BJ (cell line): ENCODE data around the gene EFCAB13. TPM values are rescaled to one million over a fixed set of nuclear protein-coding genes. Genes with fewer than 3 reads are reported as not detected.

Source experiments
- CTCF ChIA-PET: fragments of 350-600 bp; formaldehyde crosslinking; extraction: SDS; loops from one replicate; lab custom pipeline; 2021; ENCODE audit warnings: antibody characterized with exemption, inconsistent platforms; lab: Yijun Ruan, JAX
- POLR2A ChIA-PET: fragments of 300-600 bp; sonication (Branson Sonifier 250); formaldehyde crosslinking; extraction: SDS; loops from one replicate; lab custom pipeline; 2021; ENCODE audit warnings: antibody characterized with exemption; lab: Charles Lee
- DNase-seq: peaks from one replicate; pipeline ENCODE4 v3.0.0-alpha.2; 2011; ENCODE audit warnings: low read depth
- H3K27me3 ChIP-seq: 2 replicates; pipeline ENCODE4 v1.6.0; 2011; ENCODE audit warnings: low read length; ENCODE audit not compliant: control insufficient read depth, insufficient read depth
- H3K36me3 ChIP-seq: 2 replicates; pipeline ENCODE4 v1.5.1; 2011; ENCODE audit warnings: low read length; ENCODE audit not compliant: control insufficient read depth, insufficient read depth
- H3K4me3 ChIP-seq: 2 replicates; pipeline ENCODE4 v1.5.1; 2011; ENCODE audit warnings: low read depth, mild to moderate bottlenecking, control low read depth, low read length
- CTCF ChIP-seq: IDR thresholded peaks from 2 replicates; pipeline ENCODE4 v1.5.1; 2011; ENCODE audit warnings: low read depth, mild to moderate bottlenecking, control low read depth, inconsistent platforms, low read length, moderate library complexity; ENCODE audit not compliant: insufficient read depth
- polyA plus RNA-seq: library from polyadenylated mRNA; depleted of rRNA; stranded (reverse); fragments of >200 nt; gene quantifications from 2 replicates; pipeline ENCODE4 v1.2.3, GENCODE V29; 2011

EFCAB13 gene
- polyA plus RNA-seq, 1 experiment = 0.22 TPM

- CTCF ChIA-PET = interaction anchor here (0.6 to 3.5 kb wide), 18 partner anchors 9 to 374 kb away, joined by 3 to 26 read pairs (median 6); no protein-coding TSS in a partner anchor
- no peak for TF ChIP-seq CTCF
- Histone ChIP-seq H3K27me3 (no peaks in the 10 kb centered on the region), H3K4me3 (no peak overlapping the region), H3K36me3 (no peaks in the 10 kb centered on the region)
- DNase-seq = no peak
- POLR2A ChIA-PET = no interaction called here
Measured at GRCh38 chr17:47316311-47316710, 7.4 kb upstream of the EFCAB13 start.

- TF ChIP-seq CTCF = no peak
- no peak for DNase-seq
- CTCF ChIA-PET = interaction anchor here (1.2 to 3.5 kb wide), 8 partner anchors 8 to 91 kb away, joined by 3 to 26 read pairs (median 8); no protein-coding TSS in a partner anchor
- POLR2A ChIA-PET = no interaction called here
- H3K27me3 ChIP-seq = no peaks in the 10 kb centered on the region
- no peaks in the 10 kb centered on the region for H3K36me3 ChIP-seq
- H3K4me3 ChIP-seq = no peak overlapping the region
Measured at GRCh38 chr17:47317119-47317518, 6.6 kb upstream of the EFCAB13 start.

DNA sequence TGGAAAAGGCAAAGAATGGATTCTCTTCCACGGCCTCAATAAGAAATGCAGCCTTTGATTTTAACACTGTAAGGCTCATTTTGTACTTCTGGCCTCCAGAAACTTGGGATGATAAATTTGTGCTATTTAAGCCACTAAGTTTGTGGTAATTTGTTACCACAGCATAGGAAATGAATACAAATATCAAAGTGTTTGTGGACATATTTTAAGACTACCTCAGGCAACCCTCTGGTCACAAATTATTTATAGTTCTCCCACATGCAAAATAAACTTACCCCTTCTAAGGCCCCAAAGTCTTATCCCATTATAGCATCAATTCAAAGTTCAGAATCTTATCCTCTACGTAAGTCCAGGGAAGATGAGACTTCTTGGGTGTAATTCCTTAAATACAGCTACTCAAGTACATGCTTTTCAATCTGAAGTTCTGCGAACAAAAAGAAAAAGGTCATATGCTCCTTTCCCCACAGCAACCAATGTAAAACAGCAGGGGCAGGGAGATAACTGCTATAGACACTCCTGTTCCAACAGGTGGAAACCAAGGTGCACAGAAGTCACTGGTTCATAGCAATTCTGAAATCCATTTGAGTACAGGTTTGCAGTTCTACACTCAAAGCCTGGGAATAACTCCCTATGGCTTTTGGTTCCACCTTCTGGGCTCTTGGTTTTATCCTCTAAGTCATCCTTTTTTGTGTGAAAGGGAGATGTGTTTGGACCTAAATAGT is 5.4 kb upstream of the EFCAB13 start:
- no peaks in the 10 kb centered on the region for H3K36me3 ChIP-seq
- no peaks in the 10 kb centered on the region for H3K27me3 ChIP-seq
- no peak for DNase-seq
- ChIA-PET CTCF (no interaction called here), POLR2A (no interaction called here)
- no peak for TF ChIP-seq CTCF
- no peak overlapping the region for H3K4me3 ChIP-seq

DNA sequence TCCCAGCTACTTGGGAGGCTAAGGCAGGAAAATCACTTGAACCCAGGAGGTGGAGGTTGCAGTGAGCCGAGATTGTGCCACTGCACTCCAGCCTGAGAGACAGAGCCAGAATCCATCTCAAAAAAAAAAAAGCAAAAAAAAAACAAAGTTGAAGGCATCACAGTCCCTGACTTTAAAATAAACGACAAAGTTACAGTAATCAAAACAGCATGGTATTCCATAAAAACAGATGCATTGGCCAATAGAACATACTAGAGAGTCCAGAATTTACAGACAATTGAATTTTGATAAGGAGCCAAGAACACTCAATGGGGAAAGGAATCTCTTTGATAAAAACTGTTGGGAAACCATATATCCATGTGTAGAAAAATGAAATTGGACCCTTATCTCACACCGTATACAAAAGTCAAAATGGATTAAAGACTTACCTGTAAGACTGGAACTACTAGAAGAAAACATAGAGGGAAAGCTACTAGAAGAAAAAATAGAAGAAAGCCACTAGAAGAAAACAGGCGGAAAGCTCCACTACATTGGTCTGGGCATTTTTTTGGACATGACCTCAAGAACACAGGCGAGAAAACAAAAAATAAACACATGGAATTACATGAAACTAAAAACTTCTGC is 2.8 kb upstream of the EFCAB13 start:
- DNase-seq = no peak
- Histone ChIP-seq H3K4me3 (no peak overlapping the region), H3K27me3 (no peaks in the 10 kb centered on the region), H3K36me3 (no peaks in the 10 kb centered on the region)
- no peak for TF ChIP-seq CTCF
- POLR2A ChIA-PET = no interaction called here
- CTCF ChIA-PET = no interaction called here

- no peak for DNase-seq
- Histone ChIP-seq H3K27me3 (no peaks in the 10 kb centered on the region), H3K4me3 (peak overlapping the region; percentile 78), H3K36me3 (no peaks in the 10 kb centered on the region)
- ChIA-PET POLR2A (interaction anchor here (0.6 kb wide), 1 partner anchor 134 kb away, joined by 3 read pairs; no protein-coding TSS in a partner anchor), CTCF (interaction anchor here (0.9 to 1.9 kb wide), 3 partner anchors 9 to 87 kb away, joined by 3 to 7 read pairs (median 3); no protein-coding TSS in a partner anchor)
- no peak for TF ChIP-seq CTCF
Measured at GRCh38 chr17:47324224-47325020, 667 bp downstream of the EFCAB13 start.
